ENCODE results near the gene DNAJC4.

The DNAJC4 gene

GRCh38 chr11:64255135-64256128 is 25.1 kb downstream of the DNAJC4 start:
- H4K20me1 ChIP-seq (ENCODE audit: insufficient read depth, low read length), result no peaks in the 10 kb centered on the region
- no peak overlapping the region for H2AFZ ChIP-seq (ENCODE audit: low read length)
- peaks cover 30% of the 10 kb centered on the region; the same call in 1 of the 2 replicates for H3K36me3 ChIP-seq (ENCODE audit: insufficient read depth, low read length)
- no peaks in the 10 kb centered on the region for H3K79me2 ChIP-seq (ENCODE audit: insufficient read depth, low read length)
- H3K4me1 ChIP-seq (ENCODE audit: insufficient read depth, low read length, severe bottlenecking), result peaks cover 21% of the 10 kb centered on the region
- no peak overlapping the region for H3K27ac ChIP-seq (ENCODE audit: low read depth, low read length, poor library complexity, severe bottlenecking)
- no peak overlapping the region for H3K4me3 ChIP-seq (ENCODE audit: low read depth, low read length, poor library complexity, severe bottlenecking)
- no peaks in the 10 kb centered on the region for H3K27me3 ChIP-seq (ENCODE audit: insufficient read depth, low read length)
- no peak overlapping the region for H3K4me2 ChIP-seq (ENCODE audit: low read length)
- H3F3A ChIP-seq (ENCODE audit: insufficient read depth, low read length), result no peaks in the 10 kb centered on the region
- no peaks in the 10 kb centered on the region for H3K9me3 ChIP-seq (ENCODE audit: low read length)
- no peak overlapping the region for H3K9ac ChIP-seq (ENCODE audit: low read length)
- TF ChIP-seq EZH2 (IDR thresholded peaks at IDR 0.05; ENCODE audit: borderline replicate concordance, low read length), result no peak
- no peaks in the 10 kb centered on the region for H3K9me2 ChIP-seq (ENCODE audit: low read depth, low read length)

DNA sequence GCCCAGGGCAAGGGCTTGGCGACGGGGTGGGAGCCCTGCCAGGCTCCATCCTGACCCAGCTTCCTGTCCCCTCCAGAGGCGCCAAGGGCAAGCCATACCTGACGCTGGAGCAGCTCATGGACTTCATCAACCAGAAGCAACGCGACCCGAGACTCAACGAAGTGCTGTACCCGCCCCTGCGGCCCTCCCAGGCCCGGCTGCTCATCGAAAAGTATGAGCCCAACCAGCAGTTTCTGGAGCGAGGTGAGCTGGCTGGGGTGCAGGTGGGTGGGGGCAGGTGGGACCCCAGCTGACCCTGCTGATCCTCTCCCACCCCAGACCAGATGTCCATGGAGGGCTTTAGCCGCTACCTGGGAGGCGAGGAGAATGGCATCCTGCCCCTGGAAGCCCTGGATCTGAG is 26.0 kb downstream of the DNAJC4 start:
- no peaks in the 10 kb centered on the region for H4K20me1 ChIP-seq (ENCODE audit: insufficient read depth, low read length)
- TF ChIP-seq CTCF (IDR thresholded peaks at IDR 0.05; ENCODE audit: low read length) (no peak), EZH2 (IDR thresholded peaks at IDR 0.05; ENCODE audit: borderline replicate concordance, low read length) (no peak)
- peaks cover 30% of the 10 kb centered on the region; the same call in 1 of the 2 replicates for H3K36me3 ChIP-seq (ENCODE audit: insufficient read depth, low read length)
- no peak overlapping the region for H3K9ac ChIP-seq (ENCODE audit: low read length)
- H3F3A ChIP-seq (ENCODE audit: insufficient read depth, low read length), result no peaks in the 10 kb centered on the region
- H3K4me1 ChIP-seq (ENCODE audit: insufficient read depth, low read length, severe bottlenecking), result peaks cover 14% of the 10 kb centered on the region
- H3K4me3 ChIP-seq (ENCODE audit: low read depth, low read length, poor library complexity, severe bottlenecking), result no peak overlapping the region
- H3K4me2 ChIP-seq (ENCODE audit: low read length), result no peak overlapping the region
- H2AFZ ChIP-seq (ENCODE audit: low read length), result no peak overlapping the region
- no peaks in the 10 kb centered on the region for H3K27me3 ChIP-seq (ENCODE audit: insufficient read depth, low read length)
- no peaks in the 10 kb centered on the region for H3K79me2 ChIP-seq (ENCODE audit: insufficient read depth, low read length)
- H3K27ac ChIP-seq (ENCODE audit: low read depth, low read length, poor library complexity, severe bottlenecking), result no peak overlapping the region
- no peaks in the 10 kb centered on the region for H3K9me2 ChIP-seq (ENCODE audit: low read depth, low read length)
- H3K9me3 ChIP-seq (ENCODE audit: low read length), result no peaks in the 10 kb centered on the region

DNA sequence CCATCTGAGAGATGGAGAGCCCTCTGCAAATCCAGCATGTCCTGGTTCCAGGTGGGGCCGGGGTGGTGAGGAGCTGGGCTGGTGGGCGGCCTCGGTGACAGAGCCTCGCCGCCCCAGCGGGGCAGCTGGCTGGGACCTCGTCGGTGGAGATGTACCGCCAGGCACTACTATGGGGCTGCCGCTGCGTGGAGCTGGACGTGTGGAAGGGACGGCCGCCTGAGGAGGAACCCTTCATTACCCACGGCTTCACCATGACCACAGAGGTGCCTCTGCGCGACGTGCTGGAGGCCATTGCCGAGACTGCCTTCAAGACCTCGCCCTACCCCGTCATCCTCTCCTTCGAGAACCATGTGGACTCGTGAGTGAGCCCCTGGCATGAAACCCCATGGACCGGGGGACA is 28.0 kb downstream of the DNAJC4 start:
- peaks cover 44% of the 10 kb centered on the region for H3K36me3 ChIP-seq (ENCODE audit: insufficient read depth, low read length)
- no peak overlapping the region for H3K4me3 ChIP-seq (ENCODE audit: low read depth, low read length, poor library complexity, severe bottlenecking)
- H4K20me1 ChIP-seq (ENCODE audit: insufficient read depth, low read length), result no peaks in the 10 kb centered on the region
- no peaks in the 10 kb centered on the region for H3K79me2 ChIP-seq (ENCODE audit: insufficient read depth, low read length)
- no peaks in the 10 kb centered on the region for H3K27me3 ChIP-seq (ENCODE audit: insufficient read depth, low read length)
- TF ChIP-seq CTCF (IDR thresholded peaks at IDR 0.05; ENCODE audit: low read length) (no peak), EZH2 (IDR thresholded peaks at IDR 0.05; ENCODE audit: borderline replicate concordance, low read length) (no peak)
- no peaks in the 10 kb centered on the region for H3K9me2 ChIP-seq (ENCODE audit: low read depth, low read length)
- H2AFZ ChIP-seq (ENCODE audit: low read length), result no peak overlapping the region
- no peaks in the 10 kb centered on the region for H3K9me3 ChIP-seq (ENCODE audit: low read length)
- H3K27ac ChIP-seq (ENCODE audit: low read depth, low read length, poor library complexity, severe bottlenecking), result no peak overlapping the region
- no peak overlapping the region for H3K9ac ChIP-seq (ENCODE audit: low read length)
- H3K4me2 ChIP-seq (ENCODE audit: low read length), result no peak overlapping the region
- no peaks in the 10 kb centered on the region for H3F3A ChIP-seq (ENCODE audit: insufficient read depth, low read length)
- no peaks in the 10 kb centered on the region for H3K4me1 ChIP-seq (ENCODE audit: insufficient read depth, low read length, severe bottlenecking)

Measured in OCI-LY1 (cell line).